ENCODE measurements around the gene MYL11. TPM values are rescaled to one million over a fixed set of nuclear protein-coding genes. Genes with fewer than 3 reads are reported as not detected.

MYL11 gene
- total RNA-seq, 2 experiments from 2014 or later, result 0.87 to 1.2 TPM

DNA sequence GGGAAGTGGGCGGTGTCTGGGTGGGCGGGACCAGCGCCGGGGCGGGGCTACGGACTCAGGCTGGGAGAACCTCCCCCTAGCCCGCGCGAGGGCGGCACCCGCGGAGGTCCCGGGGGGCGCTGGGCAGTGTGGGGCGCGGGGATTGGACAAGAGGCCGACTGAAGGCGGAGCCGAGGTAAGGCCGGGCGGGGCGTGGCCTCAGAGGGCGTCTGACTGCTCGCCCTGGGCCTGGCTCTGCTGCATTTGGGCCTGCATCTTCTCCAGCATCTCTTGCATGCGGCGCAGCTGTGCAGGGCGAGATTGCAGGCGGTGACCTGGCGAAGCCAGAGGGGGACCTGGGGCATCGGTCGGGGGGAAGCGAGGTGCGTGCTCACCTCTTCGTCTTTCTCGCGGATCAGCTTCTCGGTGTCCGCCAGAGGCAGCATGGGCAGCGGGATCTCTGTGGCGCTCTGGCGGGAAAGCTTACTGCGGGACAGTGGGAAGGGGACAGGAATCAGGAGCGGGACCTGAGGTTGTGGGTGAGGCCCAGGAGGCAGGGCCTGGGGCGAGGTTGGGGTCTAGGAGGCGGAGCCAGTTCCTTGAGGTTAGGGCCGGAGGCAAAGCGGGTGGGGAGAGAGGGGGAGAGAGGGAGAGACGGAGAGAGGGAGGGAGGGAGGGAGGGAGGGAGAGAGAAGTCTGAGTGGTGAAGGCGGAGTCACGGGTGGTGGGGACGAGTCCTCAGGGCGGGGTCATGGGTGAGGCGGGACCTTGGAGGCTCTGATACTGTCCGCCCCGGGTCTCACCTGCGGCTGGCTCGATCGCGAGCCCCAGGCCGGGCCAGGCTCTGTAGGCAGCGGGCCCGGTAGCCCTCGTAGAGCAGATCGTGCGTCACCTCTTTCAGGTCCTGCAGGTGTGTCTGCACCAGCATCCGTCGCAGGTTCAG is 3.9 kb downstream of the MYL11 start:
- POLR2A ChIA-PET, result interaction anchor here (0.6 to 2.4 kb wide), 13 partner anchors 11 to 386 kb away, joined by 3 to 8 read pairs (median 4); partner anchors contain the start of gene ZNF48

DNA sequence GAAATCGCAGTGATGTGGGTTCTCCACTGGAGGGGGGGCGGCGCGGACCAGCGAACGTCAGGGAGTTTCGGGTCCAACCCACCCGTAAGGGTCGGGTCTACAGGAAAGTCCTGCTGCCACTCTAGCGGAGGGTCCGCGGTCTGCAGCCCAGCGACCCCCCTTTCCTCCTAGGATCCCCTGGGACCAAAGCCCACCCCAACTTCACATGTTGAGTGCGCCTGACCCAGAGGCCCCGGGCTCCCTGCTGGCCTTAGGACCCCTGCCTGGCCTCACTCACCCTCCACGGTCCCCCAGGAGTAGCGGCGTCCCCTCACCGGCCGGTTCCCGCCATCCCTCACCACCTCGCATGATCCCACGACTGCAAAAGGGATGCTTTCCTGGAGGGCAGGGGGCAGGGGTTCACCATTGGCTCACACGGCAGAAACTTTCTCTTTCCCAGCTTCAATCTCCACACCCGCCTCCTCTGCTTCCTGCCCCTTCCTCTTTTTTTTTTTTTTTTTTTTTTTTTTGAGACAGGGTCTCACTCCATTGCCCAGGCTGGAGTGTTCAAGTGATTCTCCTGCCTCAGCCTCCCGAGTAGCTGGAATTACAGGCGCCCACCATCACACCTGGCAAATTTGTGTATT is 4.7 kb downstream of the MYL11 start:
- Mint-ChIP-seq H3K9me3 (no peaks in the 10 kb centered on the region), H3K27me3 (no peaks in the 10 kb centered on the region), H3K4me1 (ENCODE audit: low read depth) (peaks cover 48% of the 10 kb centered on the region), H3K27ac (peak overlapping the region; percentile 100), H3K4me3 (peak overlapping the region; percentile 99), H3K36me3 (ENCODE audit: low read depth) (peaks cover 36% of the 10 kb centered on the region)
- CTCF ChIA-PET, result interaction anchor here (0.7 to 5.2 kb wide), 3 partner anchors 17 to 29 kb away, joined by 3 to 43 read pairs (median 30); partner anchors contain the start of genes ZNF48 and ZNF771
- intact Hi-C loops (cut with micrococcal nuclease), result loop anchor here (10.0 kb wide), 2 partner anchors 284 to 314 kb away; partner anchors contain the start of genes ALDOA, TBX6 and YPEL3
- ATAC-seq, result no peak
- DNase-seq, result no peak
- POLR2A ChIA-PET, result interaction anchor here (1.1 to 1.8 kb wide), 4 partner anchors 21 to 38 kb away, joined by 3 to 5 read pairs (median 4); partner anchors contain the start of gene ZNF771
- TF ChIP-seq, protein P1, sequence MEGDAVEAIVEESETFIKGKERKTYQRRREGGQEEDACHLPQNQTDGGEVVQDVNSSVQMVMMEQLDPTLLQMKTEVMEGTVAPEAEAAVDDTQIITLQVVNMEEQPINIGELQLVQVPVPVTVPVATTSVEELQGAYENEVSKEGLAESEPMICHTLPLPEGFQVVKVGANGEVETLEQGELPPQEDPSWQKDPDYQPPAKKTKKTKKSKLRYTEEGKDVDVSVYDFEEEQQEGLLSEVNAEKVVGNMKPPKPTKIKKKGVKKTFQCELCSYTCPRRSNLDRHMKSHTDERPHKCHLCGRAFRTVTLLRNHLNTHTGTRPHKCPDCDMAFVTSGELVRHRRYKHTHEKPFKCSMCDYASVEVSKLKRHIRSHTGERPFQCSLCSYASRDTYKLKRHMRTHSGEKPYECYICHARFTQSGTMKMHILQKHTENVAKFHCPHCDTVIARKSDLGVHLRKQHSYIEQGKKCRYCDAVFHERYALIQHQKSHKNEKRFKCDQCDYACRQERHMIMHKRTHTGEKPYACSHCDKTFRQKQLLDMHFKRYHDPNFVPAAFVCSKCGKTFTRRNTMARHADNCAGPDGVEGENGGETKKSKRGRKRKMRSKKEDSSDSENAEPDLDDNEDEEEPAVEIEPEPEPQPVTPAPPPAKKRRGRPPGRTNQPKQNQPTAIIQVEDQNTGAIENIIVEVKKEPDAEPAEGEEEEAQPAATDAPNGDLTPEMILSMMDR (IDR thresholded peaks at IDR 0.05), result no peak

More for the DNA sequence above, 3.9 kb downstream of the MYL11 start:
- TF ChIP-seq, protein P1 (IDR thresholded peaks at IDR 0.05), result no peak
- CTCF ChIA-PET, result interaction anchor here (1.6 kb wide), 1 partner anchor 147 kb away, joined by 3 read pairs; no protein-coding TSS in a partner anchor
- peak overlapping the region; percentile 100 for H3K27ac Mint-ChIP-seq
- peaks cover 45% of the 10 kb centered on the region for H3K4me1 Mint-ChIP-seq (ENCODE audit: low read depth)
- no peaks in the 10 kb centered on the region for H3K27me3 Mint-ChIP-seq
- peaks cover 34% of the 10 kb centered on the region for H3K36me3 Mint-ChIP-seq (ENCODE audit: low read depth)
- no peaks in the 10 kb centered on the region for H3K9me3 Mint-ChIP-seq
- DNase-seq (peak; percentile 100), ATAC-seq (peak; percentile 88)
- peak overlapping the region; percentile 99 for H3K4me3 Mint-ChIP-seq
- intact Hi-C loops (cut with micrococcal nuclease), result loop anchor here (10.0 kb wide), 2 partner anchors 284 to 314 kb away; partner anchors contain the start of genes ALDOA, TBX6 and YPEL3

DNA sequence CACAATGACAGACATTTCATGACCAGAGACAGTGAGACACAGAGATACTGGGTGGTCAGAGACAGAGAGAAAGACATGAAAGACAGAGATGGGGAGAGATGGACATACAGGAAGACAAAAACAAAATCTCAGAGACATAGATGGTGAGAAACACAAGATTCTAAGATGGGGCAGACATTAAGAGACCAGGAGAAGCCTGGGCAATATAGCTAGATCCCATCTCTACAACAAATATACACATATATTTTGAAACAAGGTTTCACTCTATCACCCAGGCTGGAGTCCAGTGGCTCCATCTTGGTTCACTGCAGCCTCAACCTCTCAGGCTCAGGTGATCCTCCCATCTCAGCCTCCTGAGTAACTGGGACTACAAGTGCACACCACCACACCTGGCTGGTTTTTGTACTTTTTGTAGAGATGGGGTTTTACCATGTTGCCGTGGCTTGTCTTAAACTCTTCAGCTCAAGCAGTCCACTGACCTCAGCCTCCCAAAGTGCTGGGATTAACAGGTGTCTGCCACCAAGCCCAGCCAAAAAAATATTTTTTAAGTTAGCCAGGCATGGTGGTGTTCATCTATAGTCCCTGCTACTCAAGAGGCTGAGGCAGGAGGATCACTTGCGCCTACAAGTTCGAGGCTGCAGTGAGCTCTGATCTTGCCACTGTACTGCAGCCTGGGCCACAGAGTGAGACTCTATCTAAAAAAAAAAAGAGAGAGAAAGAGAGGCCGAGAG is 5.6 kb downstream of the MYL11 start:
- TF ChIP-seq, protein P1 (IDR thresholded peaks at IDR 0.05), result no peak
- Mint-ChIP-seq H3K9me3 (no peaks in the 10 kb centered on the region), H3K27me3 (no peaks in the 10 kb centered on the region), H3K36me3 (ENCODE audit: low read depth) (peaks cover 36% of the 10 kb centered on the region), H3K27ac (peak overlapping the region; percentile 100), H3K4me3 (peak overlapping the region; percentile 99), H3K4me1 (ENCODE audit: low read depth) (peaks cover 48% of the 10 kb centered on the region)
- intact Hi-C loops (cut with micrococcal nuclease), result no loop called here
- POLR2A ChIA-PET, result interaction anchor here (0.6 to 3.3 kb wide), 5 partner anchors 15 to 217 kb away, joined by 3 to 14 read pairs (median 5); partner anchors contain the start of genes CD2BP2, ZNF48 and ZNF771
- CTCF ChIA-PET, result interaction anchor here (0.6 to 5.2 kb wide), 4 partner anchors 9 to 37 kb away, joined by 3 to 43 read pairs (median 16); partner anchors contain the start of genes ZNF48 and ZNF771
- DNase-seq, result no peak
- no peak for ATAC-seq

DNA sequence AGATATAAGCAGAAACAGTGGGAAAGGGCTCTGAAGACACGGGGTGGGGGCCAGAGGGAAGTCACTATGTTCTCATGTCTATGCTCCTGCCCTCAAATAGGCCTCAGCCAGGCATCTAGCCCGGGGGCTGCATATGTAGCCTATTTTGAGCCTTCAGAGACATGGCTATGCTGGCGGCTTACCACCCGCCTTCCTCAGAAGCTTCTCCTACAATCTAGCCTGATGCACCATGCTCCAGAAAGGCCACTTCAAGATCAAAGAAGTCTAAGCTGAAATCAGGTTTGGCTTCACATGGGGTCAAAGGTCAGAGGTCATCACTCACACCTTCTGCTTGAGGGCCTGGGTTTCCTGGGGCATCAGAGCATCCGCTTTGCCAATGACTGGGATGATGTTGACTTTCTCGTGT is 6.2 kb downstream of the MYL11 start:
- peak overlapping the region; percentile 98 for H3K27ac Mint-ChIP-seq
- H3K9me3 Mint-ChIP-seq, result no peaks in the 10 kb centered on the region
- ChIA-PET CTCF (interaction anchor here (0.6 to 5.2 kb wide), 3 partner anchors 16 to 37 kb away, joined by 3 to 43 read pairs (median 30); partner anchors contain the start of genes ZNF48 and ZNF771), POLR2A (interaction anchor here (0.7 to 3.3 kb wide), 5 partner anchors 12 to 37 kb away, joined by 3 to 14 read pairs (median 6); partner anchors contain the start of genes CD2BP2, ZNF48 and ZNF771)
- peak overlapping the region; percentile 84 for H3K4me3 Mint-ChIP-seq
- H3K27me3 Mint-ChIP-seq, result no peaks in the 10 kb centered on the region
- ATAC-seq, result no peak
- DNase-seq, result peak; percentile 20
- intact Hi-C loops (cut with micrococcal nuclease), result no loop called here
- peaks cover 45% of the 10 kb centered on the region for H3K4me1 Mint-ChIP-seq (ENCODE audit: low read depth)
- TF ChIP-seq, protein P1 (IDR thresholded peaks at IDR 0.05), result no peak
- peaks cover 34% of the 10 kb centered on the region for H3K36me3 Mint-ChIP-seq (ENCODE audit: low read depth)
